Measurements from ENCODE around the gene PLG. TPM values are rescaled to one million over a fixed set of nuclear protein-coding genes. Genes with fewer than 3 reads are reported as not detected.
"Not testable (repeated sequence)": the region's sequence is repeated elsewhere in the genome, so short reads cannot be mapped to it uniquely, and the experiment has no call there.

PLG gene
- total RNA-seq, 2 experiments from 2014 or later: 0.80 TPM; not detected in 1

- CTCF ChIA-PET: interaction anchor here (1.3 to 4.4 kb wide), 3 partner anchors 11 to 638 kb away, joined by 3 to 21 read pairs (median 3); no protein-coding TSS in a partner anchor
- no peak for DNase-seq
- H3K4me1 Mint-ChIP-seq: peaks cover 8% of the 10 kb centered on the region
- H3K4me3 Mint-ChIP-seq: no peak overlapping the region
- no peaks in the 10 kb centered on the region for H3K36me3 Mint-ChIP-seq
- no peak overlapping the region for H3K27ac Mint-ChIP-seq
- H3K27me3 Mint-ChIP-seq: peaks cover 18% of the 10 kb centered on the region
- ATAC-seq: peak; percentile 60
- H3K9me3 Mint-ChIP-seq (ENCODE audit: low read depth): no peaks in the 10 kb centered on the region
These were observed 33.5 kb downstream of the PLG start for GRCh38 chr6:160735523-160735922.

GRCh38 chr6:160737934-160738333 is 35.9 kb downstream of the PLG start:
- H3K9me3 Mint-ChIP-seq (ENCODE audit: low read depth): no peaks in the 10 kb centered on the region
- H3K4me1 Mint-ChIP-seq: peaks cover 8% of the 10 kb centered on the region
- no peak overlapping the region for H3K27ac Mint-ChIP-seq
- H3K4me3 Mint-ChIP-seq: no peak overlapping the region
- CTCF ChIA-PET: no interaction called here
- DNase-seq: no peak
- H3K36me3 Mint-ChIP-seq: no peaks in the 10 kb centered on the region
- H3K27me3 Mint-ChIP-seq: peaks cover 19% of the 10 kb centered on the region
- no peak for ATAC-seq

- Mint-ChIP-seq H3K27me3 (peaks cover 29% of the 10 kb centered on the region), H3K36me3 (no peaks in the 10 kb centered on the region), H3K9me3 (ENCODE audit: low read depth) (no peaks in the 10 kb centered on the region), H3K4me3 (no peak overlapping the region), H3K4me1 (peaks cover 8% of the 10 kb centered on the region), H3K27ac (no peak overlapping the region)
- DNase-seq (no peak), ATAC-seq (no peak)
- CTCF ChIA-PET: interaction anchor here (1.6 kb wide), 1 partner anchor 206 kb away, joined by 3 read pairs; no protein-coding TSS in a partner anchor
These were observed 37.9 kb downstream of the PLG start for GRCh38 chr6:160739955-160740354.

GRCh38 chr6:160741012-160741411 is 39.0 kb downstream of the PLG start:
- H3K4me1 Mint-ChIP-seq; H3K9me3 Mint-ChIP-seq (ENCODE audit: low read depth); DNase-seq; ATAC-seq; H3K4me3 Mint-ChIP-seq; H3K36me3 Mint-ChIP-seq; H3K27ac Mint-ChIP-seq; CTCF ChIA-PET: not testable (repeated sequence)
- H3K27me3 Mint-ChIP-seq: peaks cover 27% of the 10 kb centered on the region

- ATAC-seq: no peak
- Mint-ChIP-seq H3K36me3 (no peaks in the 10 kb centered on the region), H3K27ac (no peak overlapping the region), H3K4me3 (no peak overlapping the region), H3K27me3 (peaks cover 30% of the 10 kb centered on the region), H3K9me3 (ENCODE audit: low read depth) (no peaks in the 10 kb centered on the region), H3K4me1 (no peaks in the 10 kb centered on the region)
- CTCF ChIA-PET: no interaction called here
- DNase-seq: no peak
These were observed 40.0 kb downstream of the PLG start for GRCh38 chr6:160742090-160742489.

- Mint-ChIP-seq H3K9me3 (ENCODE audit: low read depth) (no peaks in the 10 kb centered on the region), H3K27ac (no peak overlapping the region), H3K36me3 (no peaks in the 10 kb centered on the region), H3K4me3 (no peak overlapping the region), H3K27me3 (peaks cover 7% of the 10 kb centered on the region), H3K4me1 (no peaks in the 10 kb centered on the region)
- CTCF ChIA-PET: interaction anchor here (1.7 kb wide), 1 partner anchor 623 kb away, joined by 3 read pairs; no protein-coding TSS in a partner anchor
- ATAC-seq (no peak), DNase-seq (no peak)
These were observed 48.2 kb downstream of the PLG start for GRCh38 chr6:160750276-160750689.

- CTCF ChIA-PET: interaction anchor here (1.8 kb wide), 1 partner anchor 14 kb away, joined by 4 read pairs; no protein-coding TSS in a partner anchor
- peaks cover 16% of the 10 kb centered on the region for H3K27me3 Mint-ChIP-seq
- not testable (repeated sequence) for H3K4me1 Mint-ChIP-seq; H3K9me3 Mint-ChIP-seq (ENCODE audit: low read depth); H3K4me3 Mint-ChIP-seq; DNase-seq; ATAC-seq; H3K27ac Mint-ChIP-seq; H3K36me3 Mint-ChIP-seq
These were observed 51.2 kb downstream of the PLG start for GRCh38 chr6:160753211-160753610.

GRCh38 chr6:160755165-160755564 is 53.1 kb downstream of the PLG start:
- Mint-ChIP-seq H3K4me1 (no peaks in the 10 kb centered on the region), H3K27me3 (peaks cover 16% of the 10 kb centered on the region), H3K27ac (no peak overlapping the region), H3K36me3 (no peaks in the 10 kb centered on the region), H3K4me3 (no peak overlapping the region), H3K9me3 (ENCODE audit: low read depth) (no peaks in the 10 kb centered on the region)
- ATAC-seq: no peak
- CTCF ChIA-PET: interaction anchor here (1.0 to 1.8 kb wide), 3 partner anchors 11 to 619 kb away, joined by 3 to 4 read pairs (median 3); no protein-coding TSS in a partner anchor
- DNase-seq: no peak

GRCh38 chr6:160756021-160756420 is 54.0 kb downstream of the PLG start:
- Mint-ChIP-seq H3K27ac (no peak overlapping the region), H3K4me1 (no peaks in the 10 kb centered on the region), H3K36me3 (no peaks in the 10 kb centered on the region), H3K4me3 (no peak overlapping the region), H3K9me3 (ENCODE audit: low read depth) (no peaks in the 10 kb centered on the region), H3K27me3 (peaks cover 16% of the 10 kb centered on the region)
- no peak for ATAC-seq
- CTCF ChIA-PET: interaction anchor here (1.2 kb wide), 1 partner anchor 12 kb away, joined by 3 read pairs; no protein-coding TSS in a partner anchor
- DNase-seq: no peak

GRCh38 chr6:160756871-160757270 is 54.8 kb downstream of the PLG start:
- CTCF ChIA-PET: no interaction called here
- no peaks in the 10 kb centered on the region for H3K9me3 Mint-ChIP-seq (ENCODE audit: low read depth)
- no peaks in the 10 kb centered on the region for H3K4me1 Mint-ChIP-seq
- peaks cover 16% of the 10 kb centered on the region for H3K27me3 Mint-ChIP-seq
- H3K36me3 Mint-ChIP-seq: no peaks in the 10 kb centered on the region
- no peak for DNase-seq
- H3K27ac Mint-ChIP-seq: no peak overlapping the region
- no peak for ATAC-seq
- no peak overlapping the region for H3K4me3 Mint-ChIP-seq

- peaks cover 31% of the 10 kb centered on the region for H3K27me3 Mint-ChIP-seq
- no peak overlapping the region for H3K27ac Mint-ChIP-seq
- H3K9me3 Mint-ChIP-seq (ENCODE audit: low read depth): no peaks in the 10 kb centered on the region
- no peaks in the 10 kb centered on the region for H3K36me3 Mint-ChIP-seq
- no peak overlapping the region for H3K4me3 Mint-ChIP-seq
- peaks cover 6% of the 10 kb centered on the region for H3K4me1 Mint-ChIP-seq
- DNase-seq (no peak), ATAC-seq (no peak)
- CTCF ChIA-PET: no interaction called here
These were observed 62.8 kb downstream of the PLG start for GRCh38 chr6:160764847-160765246.

GRCh38 chr6:160765412-160765811 is 63.4 kb downstream of the PLG start:
- DNase-seq: no peak
- no peak for ATAC-seq
- CTCF ChIA-PET: no interaction called here
- no peak overlapping the region for H3K27ac Mint-ChIP-seq
- no peaks in the 10 kb centered on the region for H3K36me3 Mint-ChIP-seq
- H3K27me3 Mint-ChIP-seq: peaks cover 31% of the 10 kb centered on the region
- H3K4me3 Mint-ChIP-seq: no peak overlapping the region
- H3K4me1 Mint-ChIP-seq: peaks cover 6% of the 10 kb centered on the region
- no peaks in the 10 kb centered on the region for H3K9me3 Mint-ChIP-seq (ENCODE audit: low read depth)

- CTCF ChIA-PET: interaction anchor here (1.0 to 1.1 kb wide), 2 partner anchors 12 to 32 kb away, joined by 3 to 4 read pairs; no protein-coding TSS in a partner anchor
- ATAC-seq (no peak), DNase-seq (no peak)
- Mint-ChIP-seq H3K4me1 (peaks cover 6% of the 10 kb centered on the region), H3K27ac (no peak overlapping the region), H3K4me3 (no peak overlapping the region), H3K27me3 (peaks cover 31% of the 10 kb centered on the region), H3K9me3 (ENCODE audit: low read depth) (no peaks in the 10 kb centered on the region), H3K36me3 (no peaks in the 10 kb centered on the region)
These were observed 64.6 kb downstream of the PLG start for GRCh38 chr6:160766657-160766988.

- peak; percentile 81 for ATAC-seq
- CTCF ChIA-PET: interaction anchor here (1.0 to 1.4 kb wide), 4 partner anchors 13 to 247 kb away, joined by 3 to 4 read pairs (median 3); no protein-coding TSS in a partner anchor
- H3K36me3 Mint-ChIP-seq: no peaks in the 10 kb centered on the region
- H3K4me1 Mint-ChIP-seq: peaks cover 6% of the 10 kb centered on the region
- peaks cover 31% of the 10 kb centered on the region for H3K27me3 Mint-ChIP-seq
- H3K9me3 Mint-ChIP-seq (ENCODE audit: low read depth): no peaks in the 10 kb centered on the region
- H3K4me3 Mint-ChIP-seq: peak overlapping the region; percentile 34
- DNase-seq: peak; percentile 60
- no peak overlapping the region for H3K27ac Mint-ChIP-seq
These were observed 65.1 kb downstream of the PLG start for GRCh38 chr6:160766989-160767646.

Data from activated CD8-positive, alpha-beta memory T cell treated with anti-CD3 and anti-CD28 coated beads, Interleukin-2, amount 10 ng/mL, durations not matched to agents 7 days and 5 days (primary cell).